ENCODE data around the gene COL9A3. TPM values are rescaled to one million over a fixed set of nuclear protein-coding genes. Genes with fewer than 3 reads are reported as not detected.

Gene COL9A3
- total RNA-seq, 1 experiment from 2014 or later: 46.6 TPM

DNA sequence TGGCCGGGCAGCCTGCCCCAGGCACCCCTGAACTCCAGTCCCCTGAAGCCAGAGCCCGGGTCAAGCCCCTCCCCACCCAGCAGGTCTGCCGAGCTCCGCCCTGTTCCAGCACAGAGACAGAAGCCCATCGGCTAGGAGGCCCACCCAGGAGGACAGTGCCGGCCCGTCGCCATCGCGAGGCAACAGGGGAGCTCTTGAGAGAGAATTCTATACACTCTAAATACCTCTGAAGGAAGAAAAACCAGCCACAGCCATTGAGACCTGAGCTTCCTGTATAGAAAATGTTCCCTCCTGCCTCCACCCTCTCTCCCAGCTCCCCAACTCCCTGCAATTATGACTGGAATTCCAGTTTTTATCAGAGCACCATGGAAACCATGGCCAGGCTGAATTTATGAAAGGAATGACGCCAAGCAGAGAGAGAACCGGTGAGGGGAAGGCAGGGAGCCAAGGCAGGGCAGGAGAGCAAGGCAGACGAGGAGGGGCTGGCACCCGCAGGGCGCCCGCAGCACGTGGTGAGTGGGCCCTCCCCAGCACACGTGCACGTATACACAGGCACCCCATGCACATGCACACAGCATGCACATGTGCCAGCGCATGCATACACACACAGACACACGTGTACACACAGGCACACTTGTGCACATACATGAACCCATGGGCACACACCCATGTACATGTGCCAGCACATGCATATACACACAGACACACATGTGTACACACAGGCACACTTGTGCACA lies 48.1 kb upstream of the COL9A3 start:
- no peak for TF ChIP-seq TCF7L2 (IDR thresholded peaks at IDR 0.05; ENCODE audit: low read depth, low read length)
- TF ChIP-seq, protein P1, sequence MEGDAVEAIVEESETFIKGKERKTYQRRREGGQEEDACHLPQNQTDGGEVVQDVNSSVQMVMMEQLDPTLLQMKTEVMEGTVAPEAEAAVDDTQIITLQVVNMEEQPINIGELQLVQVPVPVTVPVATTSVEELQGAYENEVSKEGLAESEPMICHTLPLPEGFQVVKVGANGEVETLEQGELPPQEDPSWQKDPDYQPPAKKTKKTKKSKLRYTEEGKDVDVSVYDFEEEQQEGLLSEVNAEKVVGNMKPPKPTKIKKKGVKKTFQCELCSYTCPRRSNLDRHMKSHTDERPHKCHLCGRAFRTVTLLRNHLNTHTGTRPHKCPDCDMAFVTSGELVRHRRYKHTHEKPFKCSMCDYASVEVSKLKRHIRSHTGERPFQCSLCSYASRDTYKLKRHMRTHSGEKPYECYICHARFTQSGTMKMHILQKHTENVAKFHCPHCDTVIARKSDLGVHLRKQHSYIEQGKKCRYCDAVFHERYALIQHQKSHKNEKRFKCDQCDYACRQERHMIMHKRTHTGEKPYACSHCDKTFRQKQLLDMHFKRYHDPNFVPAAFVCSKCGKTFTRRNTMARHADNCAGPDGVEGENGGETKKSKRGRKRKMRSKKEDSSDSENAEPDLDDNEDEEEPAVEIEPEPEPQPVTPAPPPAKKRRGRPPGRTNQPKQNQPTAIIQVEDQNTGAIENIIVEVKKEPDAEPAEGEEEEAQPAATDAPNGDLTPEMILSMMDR (IDR thresholded peaks at IDR 0.05): no peak
- TF ChIP-seq, protein P2, sequence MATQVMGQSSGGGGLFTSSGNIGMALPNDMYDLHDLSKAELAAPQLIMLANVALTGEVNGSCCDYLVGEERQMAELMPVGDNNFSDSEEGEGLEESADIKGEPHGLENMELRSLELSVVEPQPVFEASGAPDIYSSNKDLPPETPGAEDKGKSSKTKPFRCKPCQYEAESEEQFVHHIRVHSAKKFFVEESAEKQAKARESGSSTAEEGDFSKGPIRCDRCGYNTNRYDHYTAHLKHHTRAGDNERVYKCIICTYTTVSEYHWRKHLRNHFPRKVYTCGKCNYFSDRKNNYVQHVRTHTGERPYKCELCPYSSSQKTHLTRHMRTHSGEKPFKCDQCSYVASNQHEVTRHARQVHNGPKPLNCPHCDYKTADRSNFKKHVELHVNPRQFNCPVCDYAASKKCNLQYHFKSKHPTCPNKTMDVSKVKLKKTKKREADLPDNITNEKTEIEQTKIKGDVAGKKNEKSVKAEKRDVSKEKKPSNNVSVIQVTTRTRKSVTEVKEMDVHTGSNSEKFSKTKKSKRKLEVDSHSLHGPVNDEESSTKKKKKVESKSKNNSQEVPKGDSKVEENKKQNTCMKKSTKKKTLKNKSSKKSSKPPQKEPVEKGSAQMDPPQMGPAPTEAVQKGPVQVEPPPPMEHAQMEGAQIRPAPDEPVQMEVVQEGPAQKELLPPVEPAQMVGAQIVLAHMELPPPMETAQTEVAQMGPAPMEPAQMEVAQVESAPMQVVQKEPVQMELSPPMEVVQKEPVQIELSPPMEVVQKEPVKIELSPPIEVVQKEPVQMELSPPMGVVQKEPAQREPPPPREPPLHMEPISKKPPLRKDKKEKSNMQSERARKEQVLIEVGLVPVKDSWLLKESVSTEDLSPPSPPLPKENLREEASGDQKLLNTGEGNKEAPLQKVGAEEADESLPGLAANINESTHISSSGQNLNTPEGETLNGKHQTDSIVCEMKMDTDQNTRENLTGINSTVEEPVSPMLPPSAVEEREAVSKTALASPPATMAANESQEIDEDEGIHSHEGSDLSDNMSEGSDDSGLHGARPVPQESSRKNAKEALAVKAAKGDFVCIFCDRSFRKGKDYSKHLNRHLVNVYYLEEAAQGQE (IDR thresholded peaks at IDR 0.05; ENCODE audit: insufficient read depth in 1 of 2, low read depth in 2 of 2, low read length in 1 of 2): no peak
- no peak for TF ChIP-seq POLR2AphosphoS5 (IDR thresholded peaks at IDR 0.05; ENCODE audit: low read depth, low read length)
- TF ChIP-seq SIN3A (IDR thresholded peaks at IDR 0.05; ENCODE audit: borderline replicate concordance, insufficient read depth, low read depth, low read length): no peak

DNA sequence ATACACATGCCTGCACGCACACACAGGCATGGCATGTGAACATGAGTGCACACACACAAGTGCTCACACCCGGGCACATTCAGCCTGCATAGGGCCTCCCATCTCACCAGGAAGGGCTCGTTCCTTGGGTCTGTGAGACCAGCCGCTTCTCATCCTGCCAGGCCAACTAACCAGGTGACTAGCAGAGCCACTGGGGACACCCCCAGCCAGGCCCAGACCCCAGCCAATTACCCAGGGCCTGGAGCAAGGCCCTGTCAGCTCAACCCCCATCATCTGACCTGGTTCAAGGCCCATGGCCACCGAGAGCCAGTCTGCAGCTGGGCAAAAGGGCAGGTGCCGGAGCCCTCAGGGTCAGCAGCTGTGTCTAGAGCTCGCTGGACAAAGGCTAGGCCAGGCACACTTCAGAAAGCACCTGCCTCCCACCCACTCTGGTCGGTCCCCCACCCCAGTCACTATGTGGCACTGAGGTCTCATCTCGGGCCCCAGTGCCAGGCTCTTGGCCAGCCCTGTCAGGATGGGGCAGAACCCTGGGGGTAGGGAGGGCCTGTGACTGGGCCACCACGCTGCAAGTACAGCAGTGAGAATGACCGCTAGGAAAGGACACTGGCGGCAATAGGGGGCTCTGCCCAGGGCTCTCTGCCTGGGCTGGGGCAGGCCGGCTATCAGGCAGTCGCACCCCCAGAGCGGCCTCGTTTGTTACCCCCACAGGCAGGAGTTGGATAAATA lies 47.3 kb upstream of the COL9A3 start:
- BruUV-seq (replicated peaks): no TSS peak
- Histone ChIP-seq H3K4me3 (ENCODE audit: low read depth in 2 of 2, low read length in 2 of 2) (no peak overlapping the region), H3K9me3 (ENCODE audit: control insufficient read depth, insufficient read depth, low read depth, low read length) (no peaks in the 10 kb centered on the region), H3K27ac (ENCODE audit: low read length) (no peak overlapping the region), H3K36me3 (ENCODE audit: control insufficient read depth, insufficient read depth, low read length) (no peaks in the 10 kb centered on the region), H3K4me1 (ENCODE audit: control insufficient read depth, insufficient read depth, low read length) (no peaks in the 10 kb centered on the region; the same call in 1 of the 2 replicates), H3K27me3 (ENCODE audit: control insufficient read depth, insufficient read depth, low read length) (no peaks in the 10 kb centered on the region)
- in situ Hi-C loops (cut with HindIII; ENCODE audit: low pct_unique_long_range_greater_than_20kb, low sequenced_read_pairs): no loop called here
- TF ChIP-seq, protein P1 (IDR thresholded peaks at IDR 0.05): no peak
- TF ChIP-seq POLR2AphosphoS5 (IDR thresholded peaks at IDR 0.05; ENCODE audit: low read depth, low read length) (no peak), SIN3A (IDR thresholded peaks at IDR 0.05; ENCODE audit: borderline replicate concordance, insufficient read depth, low read depth, low read length) (no peak), TCF7L2 (IDR thresholded peaks at IDR 0.05; ENCODE audit: low read depth, low read length) (no peak)
- TF ChIP-seq, protein P2 (IDR thresholded peaks at IDR 0.05; ENCODE audit: insufficient read depth in 1 of 2, low read depth in 2 of 2, low read length in 1 of 2): no peak
- CTCF ChIA-PET: no interaction called here
- POLR2A ChIA-PET: no interaction called here
- ATAC-seq (no peak), DNase-seq (ENCODE audit: low read depth, low spot score) (no peak)
- intact Hi-C loops (cut with micrococcal nuclease; ENCODE audit: unreplicated experiment): no loop called here

More for the DNA sequence above, 48.1 kb upstream of the COL9A3 start:
- ATAC-seq (no peak), DNase-seq (ENCODE audit: low read depth, low spot score) (no peak)
- Histone ChIP-seq H3K36me3 (ENCODE audit: control insufficient read depth, insufficient read depth, low read length) (no peaks in the 10 kb centered on the region), H3K27me3 (ENCODE audit: control insufficient read depth, insufficient read depth, low read length) (no peaks in the 10 kb centered on the region), H3K27ac (ENCODE audit: low read length) (no peak overlapping the region), H3K4me1 (ENCODE audit: control insufficient read depth, insufficient read depth, low read length) (no peaks in the 10 kb centered on the region; the same call in 1 of the 2 replicates), H3K4me3 (ENCODE audit: low read depth in 2 of 2, low read length in 2 of 2) (no peak overlapping the region), H3K9me3 (ENCODE audit: control insufficient read depth, insufficient read depth, low read depth, low read length) (no peaks in the 10 kb centered on the region)
- ChIA-PET CTCF (no interaction called here), POLR2A (no interaction called here)
- intact Hi-C loops (cut with micrococcal nuclease; ENCODE audit: unreplicated experiment): no loop called here
- in situ Hi-C loops (cut with HindIII; ENCODE audit: low pct_unique_long_range_greater_than_20kb, low sequenced_read_pairs): no loop called here
- BruUV-seq (replicated peaks): no TSS peak
